ENCODE measurements around the gene AAR2.

GRCh38 chr20:36298795-36299339, 62.6 kb downstream of the AAR2 start:
- TF ChIP-seq, protein P1, sequence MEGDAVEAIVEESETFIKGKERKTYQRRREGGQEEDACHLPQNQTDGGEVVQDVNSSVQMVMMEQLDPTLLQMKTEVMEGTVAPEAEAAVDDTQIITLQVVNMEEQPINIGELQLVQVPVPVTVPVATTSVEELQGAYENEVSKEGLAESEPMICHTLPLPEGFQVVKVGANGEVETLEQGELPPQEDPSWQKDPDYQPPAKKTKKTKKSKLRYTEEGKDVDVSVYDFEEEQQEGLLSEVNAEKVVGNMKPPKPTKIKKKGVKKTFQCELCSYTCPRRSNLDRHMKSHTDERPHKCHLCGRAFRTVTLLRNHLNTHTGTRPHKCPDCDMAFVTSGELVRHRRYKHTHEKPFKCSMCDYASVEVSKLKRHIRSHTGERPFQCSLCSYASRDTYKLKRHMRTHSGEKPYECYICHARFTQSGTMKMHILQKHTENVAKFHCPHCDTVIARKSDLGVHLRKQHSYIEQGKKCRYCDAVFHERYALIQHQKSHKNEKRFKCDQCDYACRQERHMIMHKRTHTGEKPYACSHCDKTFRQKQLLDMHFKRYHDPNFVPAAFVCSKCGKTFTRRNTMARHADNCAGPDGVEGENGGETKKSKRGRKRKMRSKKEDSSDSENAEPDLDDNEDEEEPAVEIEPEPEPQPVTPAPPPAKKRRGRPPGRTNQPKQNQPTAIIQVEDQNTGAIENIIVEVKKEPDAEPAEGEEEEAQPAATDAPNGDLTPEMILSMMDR (IDR thresholded peaks at IDR 0.05): no peak
- no peak for TF ChIP-seq POLR2A (IDR thresholded peaks at IDR 0.05)

All from body of pancreas (tissue), 4 donors.